ENCODE measurements around the gene ROR2.
"Not testable (repeated sequence)": the region's sequence is repeated elsewhere in the genome, so short reads cannot be mapped to it uniquely, and the experiment has no call there.

The ROR2 gene

DNA sequence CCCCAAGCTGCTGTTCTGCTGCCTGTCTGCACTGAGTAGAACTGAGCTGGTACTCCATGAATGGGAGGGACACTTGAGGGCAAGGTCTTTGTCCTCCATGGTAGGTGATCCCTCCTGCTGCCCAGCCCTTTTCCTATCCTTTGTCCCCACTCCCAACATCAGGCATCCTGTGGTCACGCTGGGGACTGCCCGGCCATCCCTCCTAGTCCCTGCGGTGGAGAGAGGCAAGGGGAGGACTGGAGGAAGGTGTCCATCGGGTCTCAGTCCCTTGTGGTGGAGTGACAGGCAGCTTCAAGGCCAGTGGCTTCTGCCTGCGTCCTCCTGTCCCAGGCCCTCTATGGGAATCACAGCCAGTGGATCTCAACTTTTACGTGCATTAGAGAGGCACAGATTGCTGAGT is 25.9 kb downstream of the ROR2 start:
- no peak for DNase-seq (ENCODE audit: low read depth)

DNA sequence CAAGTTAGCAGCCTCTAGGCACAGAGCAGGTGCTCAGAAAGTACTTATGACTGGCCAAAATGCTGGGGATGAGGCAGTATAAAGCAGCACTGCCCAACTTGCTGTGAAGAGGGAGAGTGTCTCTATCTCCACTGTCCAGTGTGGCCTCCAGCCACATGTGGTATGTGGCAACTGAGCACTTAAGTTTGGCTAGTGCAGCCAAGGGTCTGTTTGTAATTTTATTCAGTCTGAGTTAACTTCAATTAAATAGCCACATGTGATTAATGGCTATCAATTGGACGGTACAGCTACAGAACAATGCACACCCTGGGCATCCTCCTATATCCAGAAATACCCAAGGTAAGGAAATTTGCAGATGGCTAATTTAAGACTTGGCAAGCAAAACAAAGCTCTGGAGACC is 26.9 kb downstream of the ROR2 start:
- DNase-seq (ENCODE audit: low read depth): peak; percentile 22

DNA sequence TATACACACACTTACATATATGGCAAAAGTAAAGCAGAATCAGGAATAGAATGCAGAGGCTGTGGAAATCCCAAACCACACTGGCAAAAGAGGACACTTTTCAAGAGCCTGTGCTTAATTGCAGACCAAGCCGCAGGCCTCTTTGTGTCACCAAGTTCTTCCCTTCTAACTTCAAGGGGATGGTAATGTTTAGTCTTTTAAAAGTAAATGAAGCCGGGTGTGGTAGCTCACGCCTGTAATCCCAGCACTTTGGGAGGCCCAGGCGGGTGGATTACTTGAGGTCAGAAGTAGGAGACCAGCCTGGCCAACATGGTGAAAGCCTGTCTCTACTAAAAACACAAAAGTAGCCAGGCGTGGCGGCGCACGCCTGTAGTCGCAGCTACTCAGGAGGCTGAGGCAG is 28.7 kb downstream of the ROR2 start:
- no peak for DNase-seq (ENCODE audit: low read depth)

DNA sequence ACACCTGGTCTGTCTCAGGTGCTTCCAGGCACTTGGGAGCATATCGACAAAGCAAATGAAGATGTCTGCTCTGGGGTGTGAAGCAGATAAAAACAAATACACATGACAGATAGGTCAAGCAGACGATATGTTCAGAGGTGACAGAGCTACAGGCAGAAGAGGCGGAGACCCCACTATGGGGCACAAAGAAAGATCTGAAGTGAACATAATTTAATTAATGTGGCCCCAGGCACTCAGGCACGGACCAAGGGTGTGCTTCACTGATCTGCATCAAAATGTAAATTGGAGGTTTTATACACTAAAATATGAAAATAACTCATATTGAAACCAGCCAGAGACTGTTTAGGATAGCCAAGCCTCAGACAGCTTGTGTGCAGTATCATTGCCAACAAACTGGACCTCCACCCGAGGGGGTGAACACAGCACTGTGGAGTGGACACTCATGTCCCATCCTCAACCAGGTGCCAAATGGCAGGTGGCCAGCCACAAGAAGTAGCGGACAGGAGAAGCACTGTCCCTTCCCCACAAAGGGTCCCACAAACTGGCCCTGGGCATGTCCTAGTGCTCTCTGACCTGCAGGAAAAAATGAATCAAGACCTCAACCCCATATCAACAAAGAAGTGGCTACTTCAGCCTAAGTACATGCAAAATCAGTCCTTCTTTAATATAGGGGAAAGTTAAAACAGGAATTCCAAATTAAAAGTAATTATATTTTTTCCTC is 29.2 kb downstream of the ROR2 start:
- DNase-seq (ENCODE audit: low read depth): no peak

DNA sequence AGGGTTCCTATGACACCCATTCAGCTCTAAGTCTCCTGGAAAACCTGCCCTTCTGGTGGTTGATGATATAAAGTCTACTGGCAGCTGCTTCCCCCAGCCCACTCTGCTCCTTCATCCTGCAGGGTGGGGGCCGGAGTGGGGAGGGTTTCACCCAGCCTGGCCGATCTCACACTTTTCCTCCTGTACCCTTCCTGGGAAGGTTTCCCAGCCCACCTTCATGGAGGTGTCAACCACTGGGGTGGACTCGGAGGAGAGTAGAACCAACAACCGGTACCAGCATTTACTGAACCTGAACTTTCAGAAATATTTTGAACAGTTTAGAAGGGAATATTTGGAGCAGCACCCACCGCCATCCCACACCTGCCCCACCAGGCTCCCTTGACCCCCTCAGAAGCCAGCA is 30.4 kb downstream of the ROR2 start:
- DNase-seq (ENCODE audit: low read depth): no peak

DNA sequence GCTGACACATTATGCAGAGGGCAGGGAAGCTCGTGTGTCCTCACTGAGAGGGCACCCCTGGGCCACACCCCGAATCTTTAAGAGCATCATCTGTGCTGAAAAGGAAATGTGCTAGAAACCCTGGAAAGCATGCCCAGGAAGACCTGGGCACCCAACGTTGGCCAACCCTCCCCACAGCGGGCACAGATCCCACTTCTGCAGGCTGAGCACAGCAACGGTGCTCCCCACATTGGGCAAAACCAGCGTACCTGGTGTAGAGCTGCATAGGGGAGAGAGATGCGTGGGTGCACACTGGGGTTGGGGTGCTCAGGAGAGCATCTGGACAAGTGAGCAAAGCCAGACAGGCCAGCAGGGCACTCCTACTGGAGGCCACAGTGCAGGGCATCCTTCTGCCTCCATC is 32.6 kb downstream of the ROR2 start:
- no peak for DNase-seq (ENCODE audit: low read depth)

DNA sequence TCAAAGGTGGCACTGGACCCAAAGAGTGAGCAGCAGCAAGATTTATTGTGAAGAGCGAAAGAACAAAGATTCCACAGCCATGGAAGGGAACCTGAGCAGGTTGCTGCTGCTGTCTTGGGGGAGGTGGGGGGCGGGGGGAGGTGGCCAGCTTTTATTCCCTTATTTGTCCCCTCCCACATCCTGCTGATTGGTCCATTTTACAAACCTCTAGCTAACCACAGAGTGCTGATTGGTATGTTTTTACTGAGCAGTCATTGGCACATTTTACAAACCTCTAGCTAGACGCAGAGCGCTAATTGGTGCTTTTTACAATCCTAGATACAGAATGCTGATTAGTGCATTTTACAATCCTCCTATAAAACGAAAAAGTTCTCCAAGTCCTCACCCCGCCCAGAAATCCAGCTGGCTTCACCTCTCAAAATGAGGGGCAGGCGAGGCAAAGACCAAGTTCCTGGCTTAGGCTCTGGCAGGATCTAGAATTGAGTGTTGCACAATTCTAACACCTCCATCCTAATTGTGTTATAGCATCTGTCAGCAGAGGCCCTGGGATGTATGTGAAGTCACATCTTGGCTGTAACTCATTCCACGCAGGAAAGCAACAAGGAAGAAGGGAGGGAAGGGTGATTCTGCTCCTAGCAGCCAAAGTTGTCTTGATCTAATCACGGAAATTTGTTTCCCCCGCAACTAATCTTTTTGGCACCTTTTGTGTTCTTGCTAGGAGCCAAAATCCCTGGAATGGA is 34.3 kb downstream of the ROR2 start:
- DNase-seq (ENCODE audit: low read depth): no peak

DNA sequence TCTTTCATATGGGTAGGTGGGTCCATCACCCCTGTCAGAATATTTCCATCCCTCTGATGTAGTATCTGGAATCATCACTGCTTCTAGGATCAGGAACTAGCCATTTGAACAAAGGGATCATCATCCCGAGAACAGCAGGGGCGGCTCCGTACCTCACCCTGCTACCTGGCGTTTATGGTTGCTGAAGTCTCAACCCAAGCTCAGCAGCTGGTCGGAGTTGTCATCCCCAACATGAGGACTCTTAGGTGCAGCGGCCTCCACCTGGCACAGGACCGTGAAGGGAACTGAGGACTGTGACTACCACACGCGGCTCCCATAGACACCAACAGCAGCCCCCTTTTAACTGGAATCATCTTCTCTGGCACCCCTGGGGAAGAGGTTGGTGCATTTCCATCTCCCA is 35.1 kb downstream of the ROR2 start:
- DNase-seq (ENCODE audit: low read depth): no peak

DNA sequence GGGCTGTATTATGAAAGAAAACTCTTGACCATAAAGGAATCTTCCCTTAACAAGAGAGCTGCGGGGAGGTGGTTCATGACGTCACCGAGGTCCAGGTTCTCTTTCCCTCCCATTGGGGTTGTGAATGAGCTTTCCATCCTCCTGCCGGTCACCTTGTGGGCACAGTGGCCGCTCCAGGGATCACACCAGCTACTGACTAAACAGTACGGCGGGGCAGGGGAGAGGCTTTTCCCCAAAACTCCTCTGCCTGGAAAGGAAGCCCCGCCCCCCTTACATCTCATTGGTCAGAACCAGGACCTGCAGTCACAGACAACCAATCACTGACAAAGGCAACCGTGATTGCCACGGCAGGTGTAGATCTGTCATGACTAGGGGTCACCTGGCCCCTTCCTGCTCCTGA is 35.6 kb downstream of the ROR2 start:
- DNase-seq (ENCODE audit: low read depth): no peak

DNA sequence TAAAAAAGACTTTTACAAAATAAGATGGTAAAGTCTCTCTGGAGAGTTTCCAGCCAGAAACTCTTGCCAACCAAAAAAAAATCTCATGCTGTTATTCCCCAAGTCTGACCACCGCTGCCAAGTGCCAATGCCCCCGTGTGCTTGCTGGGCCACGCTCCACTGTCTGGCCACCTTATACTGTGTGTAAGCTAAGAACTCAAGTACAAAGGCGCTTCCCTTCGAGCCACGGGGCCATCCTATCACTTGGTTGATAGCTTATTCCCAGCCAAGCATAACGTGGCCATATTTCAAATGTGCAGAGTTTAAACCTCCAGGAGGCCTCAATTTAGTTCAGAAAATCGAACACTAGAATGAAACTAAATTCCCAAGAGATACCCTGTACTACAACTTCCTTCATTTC is 36.0 kb downstream of the ROR2 start:
- DNase-seq (ENCODE audit: low read depth): no peak

DNA sequence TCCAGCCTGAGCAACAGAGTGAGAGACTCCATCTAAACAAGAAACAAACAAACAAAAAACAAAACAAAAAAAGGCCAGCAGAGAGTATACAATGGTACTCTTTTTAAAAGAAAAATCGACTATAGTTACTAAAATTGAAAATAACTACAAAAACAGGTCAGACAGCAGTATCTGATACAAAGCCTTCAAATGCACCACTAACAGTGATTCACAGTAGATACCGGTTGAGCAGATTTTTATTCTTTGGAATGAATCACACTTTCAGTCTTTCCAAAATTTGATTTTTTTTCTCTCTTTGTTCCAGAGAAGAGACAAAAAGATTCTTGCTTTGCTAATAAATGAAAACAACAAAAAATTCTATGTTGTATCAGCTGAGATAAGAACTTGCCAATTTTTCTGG is 36.9 kb downstream of the ROR2 start:
- no peak for DNase-seq (ENCODE audit: low read depth)

DNA sequence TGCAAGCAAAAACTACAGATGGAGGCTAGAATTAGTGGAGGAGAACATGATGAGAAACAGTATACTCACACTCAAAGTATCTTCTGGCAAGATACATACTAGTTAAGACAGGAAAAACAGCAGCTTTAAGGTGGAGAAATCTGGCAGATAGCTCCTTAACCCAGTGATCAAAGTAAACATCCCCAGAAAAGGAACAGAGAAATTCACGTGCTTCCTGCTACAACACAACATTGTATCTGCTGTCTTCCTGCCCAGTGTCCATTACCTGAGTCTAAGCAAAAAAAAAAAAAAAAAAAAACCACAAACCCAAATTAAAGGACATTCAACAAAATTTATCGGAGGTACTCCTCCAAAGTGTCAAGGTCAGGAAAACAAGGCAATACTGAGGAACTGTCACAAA is 38.4 kb downstream of the ROR2 start:
- DNase-seq (ENCODE audit: low read depth): no peak

DNA sequence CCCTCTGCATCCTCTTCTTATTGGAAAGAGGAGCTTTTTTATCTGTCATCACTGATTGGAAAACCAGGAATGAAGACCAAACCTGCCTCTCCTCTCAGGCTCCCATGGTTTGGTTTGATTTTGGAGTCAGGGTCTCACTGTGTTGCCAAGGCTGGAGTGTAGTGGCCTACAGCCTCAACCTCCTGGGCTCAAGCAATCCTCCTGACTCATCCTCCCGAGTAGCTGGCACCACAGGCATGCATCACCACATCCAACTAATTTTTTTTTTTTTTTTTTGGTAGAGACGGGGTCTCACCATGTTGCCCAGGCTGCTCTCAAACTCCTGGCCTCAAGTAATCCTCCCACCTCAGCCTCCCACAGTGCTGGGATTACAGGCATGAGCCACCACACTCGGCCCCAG is 40.8 kb downstream of the ROR2 start:
- not testable (repeated sequence) for DNase-seq (ENCODE audit: low read depth)

DNA sequence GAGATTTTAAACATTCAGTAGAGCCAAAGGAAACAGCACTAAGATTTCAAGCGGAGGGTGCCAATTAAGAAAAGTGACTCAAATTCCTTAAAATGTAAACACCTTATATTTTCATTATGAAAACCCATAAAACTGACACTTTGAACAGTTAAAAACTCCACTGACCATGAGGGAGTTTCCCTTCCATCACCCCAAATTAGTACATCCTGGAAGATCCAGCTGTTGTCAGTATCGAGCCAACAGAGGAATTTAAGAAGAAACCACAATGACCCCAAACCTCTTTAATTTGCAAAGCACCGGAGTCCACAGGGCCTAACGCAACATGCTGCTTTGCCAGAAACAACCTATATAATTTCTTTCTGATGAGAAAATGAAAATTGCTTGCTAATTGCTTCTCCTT is 41.3 kb downstream of the ROR2 start:
- peak; percentile 14 for DNase-seq (ENCODE audit: low read depth)

DNA sequence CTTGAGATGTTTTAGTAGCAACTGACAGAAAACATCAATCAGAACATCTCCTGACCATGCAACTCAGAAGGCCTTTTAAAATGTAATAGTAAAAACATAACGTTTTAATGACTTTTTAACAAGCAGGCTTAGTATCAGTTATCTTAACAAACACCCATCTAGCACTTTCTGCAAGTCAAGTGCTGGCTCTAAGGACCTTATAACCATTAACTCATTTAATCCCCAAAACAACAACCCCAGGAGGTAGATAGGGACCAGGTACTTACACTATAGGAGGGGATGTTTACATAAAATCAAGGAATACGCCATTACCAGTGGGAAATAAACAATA is 41.8 kb downstream of the ROR2 start:
- no peak for DNase-seq (ENCODE audit: low read depth)

DNA sequence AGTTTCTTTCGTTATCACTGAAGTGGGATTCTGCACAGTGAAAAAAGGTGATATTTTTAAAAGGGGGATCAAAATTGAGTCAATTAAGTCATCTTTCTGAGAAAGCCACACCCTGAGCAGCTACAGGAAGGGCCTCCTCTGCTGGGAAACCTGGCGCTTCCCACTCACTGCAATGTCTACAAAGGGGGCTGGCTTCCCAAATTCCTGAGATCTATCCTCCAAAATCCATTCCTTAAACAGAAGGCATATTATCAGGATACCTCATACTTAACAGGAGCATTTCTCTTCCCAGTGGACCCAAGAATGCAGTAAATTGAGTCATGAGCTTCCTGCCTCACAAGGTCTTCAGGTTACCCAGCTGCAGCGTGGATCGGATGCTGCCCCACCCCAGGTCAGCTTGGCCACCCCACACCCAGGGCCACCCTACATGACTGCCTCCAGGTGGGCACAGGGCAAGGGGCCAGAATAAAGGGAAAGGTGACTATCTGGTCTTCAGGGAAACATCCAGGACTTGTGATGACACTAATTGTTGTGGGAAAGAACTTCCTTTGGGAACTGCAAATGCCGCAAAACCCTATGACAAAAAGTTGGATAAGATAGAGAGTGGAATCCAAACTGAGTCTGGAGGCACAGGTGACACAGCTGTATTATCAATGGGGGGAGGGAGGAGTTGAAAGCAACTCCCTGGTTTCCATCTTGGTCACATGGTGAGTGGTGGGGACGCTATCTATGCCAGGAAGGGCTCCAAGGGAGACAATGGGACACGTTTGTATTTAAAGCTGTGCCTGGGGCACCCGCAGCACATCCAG is 42.3 kb downstream of the ROR2 start:
- no peak for DNase-seq (ENCODE audit: low read depth)

DNA sequence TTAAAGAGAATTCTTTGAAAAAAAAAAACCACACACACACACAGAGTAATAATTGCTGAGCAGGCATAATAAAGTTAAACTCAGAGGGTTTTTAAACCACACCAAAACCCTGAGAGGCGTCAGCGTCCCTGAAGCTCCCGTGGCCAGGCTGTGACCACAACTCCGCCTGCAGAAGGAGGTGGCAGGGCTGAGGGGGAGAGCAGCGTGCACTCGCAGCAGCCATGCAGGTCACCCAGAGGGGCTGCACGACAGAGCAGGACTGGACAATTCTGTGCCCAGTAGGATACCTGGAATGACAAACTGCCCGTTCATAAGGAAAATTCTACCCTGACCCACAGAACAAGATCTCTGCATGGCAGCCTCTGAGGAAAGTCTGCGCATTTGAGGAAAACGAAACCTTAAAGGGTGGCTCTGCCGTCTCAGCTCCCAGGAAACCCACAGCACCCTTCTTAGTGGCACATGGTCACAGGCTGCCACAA is 44.0 kb downstream of the ROR2 start:
- no peak for DNase-seq (ENCODE audit: low read depth)

DNA sequence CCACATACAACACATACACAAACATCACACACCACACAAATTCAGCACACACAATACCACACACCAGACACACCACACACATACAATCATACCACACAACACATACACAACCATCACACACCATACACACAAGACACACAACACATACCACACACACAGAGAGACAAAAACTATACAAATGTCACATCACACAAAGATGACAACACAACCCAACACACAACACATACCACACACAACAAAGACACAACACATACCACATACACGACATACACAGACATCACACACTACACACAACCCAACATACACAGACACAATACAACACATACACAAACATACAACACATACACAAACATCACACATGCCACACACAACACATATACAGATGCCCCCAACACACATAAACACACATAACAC is 44.8 kb downstream of the ROR2 start:
- no peak for DNase-seq (ENCODE audit: low read depth)

DNA sequence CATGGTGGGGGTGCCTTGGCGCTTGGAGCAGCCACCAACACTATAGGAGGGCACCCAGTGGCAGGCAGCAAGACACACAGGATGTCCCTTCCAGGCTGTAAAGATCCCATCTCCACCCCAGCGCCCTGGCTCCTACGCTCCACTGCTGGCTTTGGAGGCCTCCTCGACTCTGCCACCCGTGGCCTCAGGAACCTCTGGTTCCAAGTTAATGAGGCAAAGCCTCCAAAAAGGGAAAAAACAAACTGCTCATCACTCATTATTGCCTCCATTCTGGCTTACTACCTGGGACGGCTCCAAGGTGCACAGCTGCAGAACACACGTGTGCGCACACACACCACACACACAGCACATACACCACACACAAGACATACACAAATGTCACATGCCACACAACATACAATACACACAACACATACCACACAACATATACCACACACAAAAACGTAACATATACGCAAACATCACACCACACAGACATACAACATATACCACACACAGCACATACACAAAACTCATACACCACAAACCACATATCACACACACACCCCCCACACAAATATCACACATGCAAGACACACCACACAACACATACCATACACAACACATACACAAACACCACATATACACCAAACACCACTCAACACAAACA is 45.3 kb downstream of the ROR2 start:
- DNase-seq (ENCODE audit: low read depth): no peak

DNA sequence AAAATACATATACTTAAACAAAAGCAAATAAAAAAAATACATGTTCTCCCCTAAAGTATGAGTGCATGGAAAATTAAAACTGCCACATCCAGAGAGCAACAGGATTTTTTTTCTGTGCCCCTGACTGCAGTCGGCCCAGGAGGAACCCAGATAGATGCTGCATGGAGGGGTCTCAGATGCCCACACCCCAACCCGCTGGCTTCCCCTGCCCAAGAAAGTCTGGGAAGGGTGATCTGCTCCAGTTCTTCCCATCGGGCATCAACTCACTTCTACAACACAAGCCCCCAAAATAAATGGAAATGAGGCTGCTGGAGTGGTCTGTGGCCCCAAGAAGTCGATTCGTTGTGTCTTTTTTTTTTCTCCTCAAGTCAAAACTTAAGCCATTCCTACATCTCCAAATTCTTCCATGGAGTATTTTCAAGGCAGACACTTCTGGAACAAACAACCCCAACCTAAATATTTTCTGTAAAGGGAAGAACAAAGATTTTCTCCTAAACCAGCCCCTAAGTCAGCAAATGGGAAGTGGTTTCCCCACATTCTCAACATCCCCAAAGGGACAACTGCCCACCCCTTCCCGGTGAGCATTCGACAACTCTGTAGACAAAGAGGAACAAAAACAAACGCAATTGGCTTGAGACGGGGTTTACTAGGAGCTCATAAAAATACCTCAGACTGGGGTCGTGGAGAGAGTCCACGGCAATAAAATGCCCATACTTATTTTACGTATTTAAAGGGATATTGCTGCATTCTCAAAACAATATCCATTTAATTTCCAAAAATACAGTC is 46.7 kb downstream of the ROR2 start:
- DNase-seq (ENCODE audit: low read depth): no peak

DNA sequence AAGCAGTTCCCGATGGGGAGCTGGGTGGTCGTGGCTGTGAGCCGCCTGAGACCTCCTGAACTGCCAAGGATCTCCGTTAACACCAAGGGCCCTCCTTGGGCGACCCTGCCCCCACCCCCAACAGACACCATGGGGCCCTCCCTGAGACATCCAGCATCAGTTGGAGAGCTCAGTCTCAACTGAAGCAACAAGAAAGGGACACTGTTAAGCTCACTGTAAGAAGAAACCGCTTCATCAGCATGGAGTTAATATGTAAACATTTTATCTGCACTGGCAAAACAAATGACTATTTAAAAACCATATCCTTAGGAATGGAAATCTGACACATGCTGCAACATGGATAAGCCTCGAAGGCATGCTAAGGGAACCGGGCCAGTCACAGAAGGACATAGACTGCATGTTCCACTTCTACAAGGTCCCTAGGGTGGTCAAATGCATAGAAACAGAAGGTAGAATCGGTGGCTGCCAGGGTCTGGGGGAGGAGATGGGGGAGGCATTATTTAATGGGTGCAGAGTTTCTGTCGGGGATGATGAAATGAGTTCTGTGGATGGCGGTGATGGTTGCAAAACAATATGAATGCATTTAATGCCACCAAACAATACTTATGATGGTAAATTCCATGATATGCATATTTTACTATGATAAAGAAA is 47.4 kb downstream of the ROR2 start:
- DNase-seq (ENCODE audit: low read depth): no peak
